A673 (cell line): ENCODE data around the gene SHROOM2.

Experiments used
- CTCF ChIP-seq: fragments of 300-800, 200-600 bp; sonication (generic); conservative IDR thresholded peaks from 2 replicates; pipeline ENCODE4 v1.5.1; 2017; ENCODE audit warnings: low read depth, mild to moderate bottlenecking, antibody characterized with exemption, low read length, moderate library complexity, mixed read lengths
- EZH2 ChIP-seq: fragments of 200-600 bp; sonication (generic); IDR thresholded peaks from 2 replicates; pipeline ENCODE4 v1.6.1; 2017; ENCODE audit warnings: borderline replicate concordance, low read depth, mild to moderate bottlenecking, mixed read lengths, antibody characterized with exemption, low read length; ENCODE audit not compliant: poor library complexity, severe bottlenecking

- TF ChIP-seq CTCF (no peak), EZH2 (no peak)
Observed at GRCh38 chrX:9794495-9794894, 8.3 kb downstream of the SHROOM2 start.
